GM12878 (cell line): ENCODE results near the gene TMEM14C. TPM values are rescaled to one million over a fixed set of nuclear protein-coding genes. Genes with fewer than 3 reads are reported as not detected.
"Not testable (repeated sequence)": the region's sequence is repeated elsewhere in the genome, so short reads cannot be mapped to it uniquely, and the experiment has no call there.

Source experiments
- ATAC-seq: fragments of 200-7000 bp; cut with Tn5 transposase; 3 replicates; pipeline ENCODE4 v1.9.1; 2020; ENCODE audit warnings: mild to moderate bottlenecking, moderate library complexity
- BruUV-seq: library from RNA; stranded (reverse); fragments of 400-500 nt; replicated peaks from 2 replicates; lab custom pipeline; 2021; lab: Mats Ljungman, UMichigan
- CTCF ChIA-PET: fragments of 300-600 bp; sonication (Branson Sonifier 250); formaldehyde crosslinking; extraction: SDS; loops from one replicate; lab custom pipeline; 2021; ENCODE audit warnings: inconsistent platforms; lab: Yijun Ruan, JAX
- POLR2A ChIA-PET: fragments of 350-600 bp; formaldehyde crosslinking; extraction: SDS; loops from one replicate; lab custom pipeline; 2021; ENCODE audit warnings: inconsistent platforms; lab: Charles Lee
- RAD21 ChIA-PET: fragments of 300-600 bp; sonication (Branson Sonifier 250); formaldehyde crosslinking; loops from one replicate; lab custom pipeline; 2023; ENCODE audit warnings: antibody characterized with exemption; ENCODE audit not compliant: unreplicated experiment; lab: Charles Lee
- SMC1A ChIA-PET: fragments of 300-600 bp; sonication (Branson Sonifier 250); formaldehyde crosslinking; loops from one replicate; lab custom pipeline; 2023; ENCODE audit not compliant: unreplicated experiment, uncharacterized antibody; lab: Charles Lee
- DNase-seq: peaks from one replicate; pipeline ENCODE4 v3.0.0-alpha.2; 2011; ENCODE audit warnings: low read depth, low spot score
- FAIRE-seq: peaks from 3 replicates; lab custom pipeline; 2011; peaks lifted over from hg19 to GRCh38; lab: Jason Lieb, UNC
- H2AFZ ChIP-seq: 2 replicates; pipeline ENCODE4 v1.6.0; 2011; ENCODE audit warnings: low read depth, low read length, control low read depth; ENCODE audit not compliant: control insufficient read depth
- H3K27ac ChIP-seq: 2 replicates; pipeline ENCODE4 v1.5.1; 2011; ENCODE audit warnings: control low read depth; ENCODE audit not compliant: control insufficient read depth, insufficient read depth
- H3K27me3 ChIP-seq, 2 experiments: replicated peaks in 1 of 2; 2 replicates each; pipeline versions ENCODE4 v1.6.0 to v1.6.1; 2011; ENCODE audit warnings: low read length in 1 of 2; ENCODE audit not compliant: control insufficient read depth in 2 of 2, insufficient read depth in 2 of 2
- H3K36me3 ChIP-seq, 2 experiments: 2 replicates each; pipeline ENCODE4 v1.5.1; 2011; ENCODE audit warnings: low read length in 1 of 2; ENCODE audit not compliant: control insufficient read depth in 2 of 2, insufficient read depth in 2 of 2
- H3K4me1 ChIP-seq: 2 replicates; pipeline ENCODE4 v1.6.1; 2011; ENCODE audit warnings: mild to moderate bottlenecking, low read length, moderate library complexity, mixed read lengths; ENCODE audit not compliant: control insufficient read depth, insufficient read depth
- H3K4me2 ChIP-seq: 2 replicates; pipeline ENCODE4 v1.6.0; 2011; ENCODE audit warnings: control low read depth; ENCODE audit not compliant: control insufficient read depth, insufficient read depth
- H3K4me3 ChIP-seq: fragments of 200-600 bp; sonication (generic); 2 replicates; pipeline ENCODE4 v1.5.1; 2016
- H3K79me2 ChIP-seq: 2 replicates; pipeline ENCODE4 v1.6.0; 2011; ENCODE audit warnings: low read length; ENCODE audit not compliant: control insufficient read depth, insufficient read depth
- H3K9ac ChIP-seq: 2 replicates; pipeline ENCODE4 v1.8.0; 2011; ENCODE audit warnings: low read length, control low read depth, mixed read lengths; ENCODE audit not compliant: control insufficient read depth, insufficient read depth
- H3K9me3 ChIP-seq: replicated peaks from 3 replicates; pipeline ENCODE4 v1.5.1; 2011; ENCODE audit warnings: mild to moderate bottlenecking, low read length; ENCODE audit not compliant: control insufficient read depth, insufficient read depth
- H4K20me1 ChIP-seq: 2 replicates; pipeline ENCODE4 v1.6.0; 2011; ENCODE audit not compliant: control insufficient read depth, insufficient read depth
- CHD2 ChIP-seq: IDR thresholded peaks from 2 replicates; pipeline ENCODE4 v1.6.1; 2011; ENCODE audit warnings: low read depth, low read length, improper control_type of control experiment, borderline replicate concordance
- CREM ChIP-seq: IDR thresholded peaks from 2 replicates; pipeline ENCODE4 v1.6.1; 2014; ENCODE audit warnings: antibody characterized with exemption, low read depth
- GABPA ChIP-seq: IDR thresholded peaks from 2 replicates; pipeline ENCODE4 v1.6.1; 2014; ENCODE audit warnings: antibody characterized with exemption, low read depth, mild to moderate bottlenecking, inconsistent platforms
- HCFC1 ChIP-seq: fragments of 150-350 bp; IDR thresholded peaks from 2 replicates; pipeline ENCODE4 v1.6.1; 2014; ENCODE audit warnings: low read length
- KAT2A ChIP-seq: conservative IDR thresholded peaks from 2 replicates; pipeline ENCODE4 v1.6.1; 2011; ENCODE audit warnings: low read depth, low read length; ENCODE audit not compliant: control insufficient read depth
- MEF2A ChIP-seq: IDR thresholded peaks from 2 replicates; pipeline ENCODE4 v1.6.1; 2011; ENCODE audit warnings: low read depth, mild to moderate bottlenecking, low read length, moderate library complexity; ENCODE audit not compliant: insufficient read depth
- NFYA ChIP-seq: IDR thresholded peaks from 2 replicates; pipeline ENCODE4 v1.6.1; 2011; ENCODE audit warnings: low read depth, mild to moderate bottlenecking, low read length, improper control_type of control experiment, borderline replicate concordance
- RB1 ChIP-seq: fragments of 450-650 bp; formaldehyde crosslinking; IDR thresholded peaks from 2 replicates; pipeline ENCODE4 v1.6.1; 2017; ENCODE audit warnings: mild to moderate bottlenecking, borderline replicate concordance
- RELA ChIP-seq: fragments of 450-650 bp; IDR thresholded peaks from 2 replicates; pipeline ENCODE4 v1.8.0; 2014; ENCODE audit warnings: borderline replicate concordance; ENCODE audit not compliant: partially characterized antibody
- WGBS: methylation state at CpG from one replicate; pipeline ENCODE4 v1.1.6; 2016; ENCODE audit warnings: low lambda C conversion rate; ENCODE audit not compliant: insufficient replicate concordance, insufficient coverage; ENCODE audit errors: missing lambda C conversion rate; 5-methylcytosine and 5-hydroxymethylcytosine counted together
- in situ Hi-C: fragments of 300-500 bp; cut with MboI; formaldehyde crosslinking; loops from 9 replicates; pipeline ENCODE4 v1.14.3; 2018; ENCODE audit warnings: mixed read lengths
- intact Hi-C: fragments of 100-400 bp; cut with micrococcal nuclease; formaldehyde crosslinking; loops from one replicate; pipeline ENCODE4 v1.14.2; 2022; ENCODE audit not compliant: unreplicated experiment
- polyA plus RNA-seq, 11 experiments: library from polyadenylated mRNA; depleted of rRNA in 4 of 11; unstranded in 6 of 11; stranded (reverse) in 5 of 11; fragments of >200 nt; fragmentation: Nextera tagmentation in 4 of 11; fragmentation: Illumina TruSeq in 1 of 11; extraction: Ambion mirVana in 4 of 11; extraction: Trizol in 1 of 11; gene quantifications; 1 replicate in 1 of 11; 2 replicates in 10 of 11; pipeline versions ENCODE4 v1.2.1 to v1.2.3, GENCODE V29; 2011 to 2016; ENCODE audit warnings: inconsistent platforms in 2 of 11, missing spikeins in 2 of 11, low read depth in 1 of 11
- total RNA-seq, 4 experiments: library from RNA; depleted of rRNA in 3 of 4; stranded (reverse); fragments of >200 nt in 3 of 4; fragmentation: Illumina TruSeq in 1 of 4; extraction: Trizol in 1 of 4; gene quantifications; 2 replicates each; pipeline versions ENCODE4 v1.2.1 to v1.2.3, GENCODE V29; 2013 to 2021
- TF ChIP-seq, protein P1 (sequence below): fragments of 150-350 bp; IDR thresholded peaks from 2 replicates; pipeline ENCODE4 v1.6.1; 2016; ENCODE audit warnings: low read depth, low read length
- TF ChIP-seq, protein P2 (sequence below): IDR thresholded peaks from 2 replicates; pipeline ENCODE4 v1.6.1; 2011; ENCODE audit warnings: borderline replicate concordance, low read depth, mild to moderate bottlenecking, moderate library complexity, low read length; ENCODE audit not compliant: insufficient read depth, poor library complexity, severe bottlenecking
- TF ChIP-seq, protein P3 (sequence below): fragments of 450-650 bp; IDR thresholded peaks from 2 replicates; pipeline ENCODE4 v1.6.1; 2018; ENCODE audit warnings: mild to moderate bottlenecking, low read depth, moderate library complexity; ENCODE audit not compliant: partially characterized antibody

TMEM14C gene
- total and polyA plus RNA-seq, 10 of the 15 experiments (the other 5 are each of a cell fraction or from before 2014, with no cell fraction given) = 66.0 to 224 (median 134) TPM

DNA sequence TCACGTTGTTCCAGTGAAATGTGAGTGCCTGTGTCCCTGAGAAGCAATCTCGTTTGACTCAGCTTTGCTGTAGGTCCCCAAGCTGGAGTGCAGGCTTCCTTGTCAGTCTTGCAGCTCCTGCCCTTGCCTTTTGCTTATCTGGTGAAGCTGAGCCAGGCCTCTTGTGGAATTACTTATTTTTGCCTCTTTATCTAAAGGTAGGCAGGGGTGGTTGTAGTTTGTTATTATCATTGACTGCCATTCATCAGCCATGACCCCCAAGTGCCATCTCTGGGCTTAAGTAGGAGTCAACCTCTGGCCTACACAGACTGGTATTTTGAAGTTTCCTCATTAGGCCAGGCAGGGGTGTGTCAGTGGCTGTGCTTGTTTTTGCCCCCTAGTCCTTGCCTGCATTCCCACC is 26.9 kb downstream of the TMEM14C start (continued):
- TF ChIP-seq, protein P1, sequence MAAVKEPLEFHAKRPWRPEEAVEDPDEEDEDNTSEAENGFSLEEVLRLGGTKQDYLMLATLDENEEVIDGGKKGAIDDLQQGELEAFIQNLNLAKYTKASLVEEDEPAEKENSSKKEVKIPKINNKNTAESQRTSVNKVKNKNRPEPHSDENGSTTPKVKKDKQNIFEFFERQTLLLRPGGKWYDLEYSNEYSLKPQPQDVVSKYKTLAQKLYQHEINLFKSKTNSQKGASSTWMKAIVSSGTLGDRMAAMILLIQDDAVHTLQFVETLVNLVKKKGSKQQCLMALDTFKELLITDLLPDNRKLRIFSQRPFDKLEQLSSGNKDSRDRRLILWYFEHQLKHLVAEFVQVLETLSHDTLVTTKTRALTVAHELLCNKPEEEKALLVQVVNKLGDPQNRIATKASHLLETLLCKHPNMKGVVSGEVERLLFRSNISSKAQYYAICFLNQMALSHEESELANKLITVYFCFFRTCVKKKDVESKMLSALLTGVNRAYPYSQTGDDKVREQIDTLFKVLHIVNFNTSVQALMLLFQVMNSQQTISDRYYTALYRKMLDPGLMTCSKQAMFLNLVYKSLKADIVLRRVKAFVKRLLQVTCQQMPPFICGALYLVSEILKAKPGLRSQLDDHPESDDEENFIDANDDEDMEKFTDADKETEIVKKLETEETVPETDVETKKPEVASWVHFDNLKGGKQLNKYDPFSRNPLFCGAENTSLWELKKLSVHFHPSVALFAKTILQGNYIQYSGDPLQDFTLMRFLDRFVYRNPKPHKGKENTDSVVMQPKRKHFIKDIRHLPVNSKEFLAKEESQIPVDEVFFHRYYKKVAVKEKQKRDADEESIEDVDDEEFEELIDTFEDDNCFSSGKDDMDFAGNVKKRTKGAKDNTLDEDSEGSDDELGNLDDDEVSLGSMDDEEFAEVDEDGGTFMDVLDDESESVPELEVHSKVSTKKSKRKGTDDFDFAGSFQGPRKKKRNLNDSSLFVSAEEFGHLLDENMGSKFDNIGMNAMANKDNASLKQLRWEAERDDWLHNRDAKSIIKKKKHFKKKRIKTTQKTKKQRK = no peak
- TF ChIP-seq RELA (no peak), CREM (no peak), HCFC1 (no peak), MEF2A (no peak), CHD2 (no peak), NFYA (no peak), KAT2A (no peak), GABPA (no peak), RB1 (no peak)
- TF ChIP-seq, protein P2, sequence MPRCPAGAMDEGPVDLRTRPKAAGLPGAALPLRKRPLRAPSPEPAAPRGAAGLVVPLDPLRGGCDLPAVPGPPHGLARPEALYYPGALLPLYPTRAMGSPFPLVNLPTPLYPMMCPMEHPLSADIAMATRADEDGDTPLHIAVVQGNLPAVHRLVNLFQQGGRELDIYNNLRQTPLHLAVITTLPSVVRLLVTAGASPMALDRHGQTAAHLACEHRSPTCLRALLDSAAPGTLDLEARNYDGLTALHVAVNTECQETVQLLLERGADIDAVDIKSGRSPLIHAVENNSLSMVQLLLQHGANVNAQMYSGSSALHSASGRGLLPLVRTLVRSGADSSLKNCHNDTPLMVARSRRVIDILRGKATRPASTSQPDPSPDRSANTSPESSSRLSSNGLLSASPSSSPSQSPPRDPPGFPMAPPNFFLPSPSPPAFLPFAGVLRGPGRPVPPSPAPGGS = no peak
- TF ChIP-seq, protein P3, sequence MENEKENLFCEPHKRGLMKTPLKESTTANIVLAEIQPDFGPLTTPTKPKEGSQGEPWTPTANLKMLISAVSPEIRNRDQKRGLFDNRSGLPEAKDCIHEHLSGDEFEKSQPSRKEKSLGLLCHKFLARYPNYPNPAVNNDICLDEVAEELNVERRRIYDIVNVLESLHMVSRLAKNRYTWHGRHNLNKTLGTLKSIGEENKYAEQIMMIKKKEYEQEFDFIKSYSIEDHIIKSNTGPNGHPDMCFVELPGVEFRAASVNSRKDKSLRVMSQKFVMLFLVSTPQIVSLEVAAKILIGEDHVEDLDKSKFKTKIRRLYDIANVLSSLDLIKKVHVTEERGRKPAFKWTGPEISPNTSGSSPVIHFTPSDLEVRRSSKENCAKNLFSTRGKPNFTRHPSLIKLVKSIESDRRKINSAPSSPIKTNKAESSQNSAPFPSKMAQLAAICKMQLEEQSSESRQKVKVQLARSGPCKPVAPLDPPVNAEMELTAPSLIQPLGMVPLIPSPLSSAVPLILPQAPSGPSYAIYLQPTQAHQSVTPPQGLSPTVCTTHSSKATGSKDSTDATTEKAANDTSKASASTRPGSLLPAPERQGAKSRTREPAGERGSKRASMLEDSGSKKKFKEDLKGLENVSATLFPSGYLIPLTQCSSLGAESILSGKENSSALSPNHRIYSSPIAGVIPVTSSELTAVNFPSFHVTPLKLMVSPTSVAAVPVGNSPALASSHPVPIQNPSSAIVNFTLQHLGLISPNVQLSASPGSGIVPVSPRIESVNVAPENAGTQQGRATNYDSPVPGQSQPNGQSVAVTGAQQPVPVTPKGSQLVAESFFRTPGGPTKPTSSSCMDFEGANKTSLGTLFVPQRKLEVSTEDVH = no peak

DNA sequence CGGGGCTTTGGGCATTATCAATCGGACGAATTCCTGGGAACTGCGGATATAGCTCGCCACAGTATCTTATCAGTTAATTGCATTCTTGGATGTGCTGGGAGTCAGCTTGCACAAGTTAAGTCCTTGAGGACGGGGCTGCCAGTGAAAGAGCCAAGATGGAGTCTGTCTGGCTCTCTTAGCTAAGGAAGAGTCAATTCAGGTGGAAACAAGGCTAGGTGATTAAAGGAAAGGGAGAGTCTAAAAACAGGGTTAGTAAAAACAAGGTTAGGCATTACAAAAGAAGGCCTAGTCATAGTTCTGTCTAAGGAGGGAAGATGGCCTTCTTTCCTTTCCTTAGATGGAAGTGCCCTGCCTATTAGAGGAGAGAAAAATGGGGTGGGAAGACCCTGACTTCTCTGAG is 27.7 kb downstream of the TMEM14C start:
- H3K4me3 ChIP-seq, H2AFZ ChIP-seq, FAIRE-seq, H4K20me1 ChIP-seq, ATAC-seq, H3K9ac ChIP-seq, BruUV-seq, RAD21 ChIA-PET, H3K27ac ChIP-seq, intact Hi-C loops, H3K27me3 ChIP-seq, in situ Hi-C loops, H3K9me3 ChIP-seq, H3K4me2 ChIP-seq, H3K4me1 ChIP-seq, DNase-seq: not testable (repeated sequence)
- SMC1A ChIA-PET = interaction anchor here (1.1 kb wide), 1 partner anchor 51 kb away, joined by 3 read pairs; no protein-coding TSS in a partner anchor
- Histone ChIP-seq H3K36me3 (peaks cover 1 to 18% of the 10 kb centered on the region in 2 experiments; a peak in 3 of 4 replicates), H3K79me2 (peaks cover 29% of the 10 kb centered on the region)
- POLR2A ChIA-PET = interaction anchor here (0.6 kb wide), 1 partner anchor 251 kb away, joined by 3 read pairs; no protein-coding TSS in a partner anchor
- 99% methylated on average over 6 of the region's 6 CpGs for WGBS
- CTCF ChIA-PET = interaction anchor here (0.6 kb wide), 1 partner anchor 14 kb away, joined by 3 read pairs; no protein-coding TSS in a partner anchor
